Ishikawa (cell line): ENCODE data around the gene SMIM35.

Experiments used
- CEBPB ChIP-seq: IDR thresholded peaks from 2 replicates; pipeline ENCODE4 v1.6.1; 2012
- CREB1 ChIP-seq: IDR thresholded peaks from 2 replicates; pipeline ENCODE4 v1.6.1; 2012; ENCODE audit warnings: low read depth
- EGR1 ChIP-seq: IDR thresholded peaks from 2 replicates; pipeline ENCODE4 v1.6.1; 2012
- EP300 ChIP-seq: IDR thresholded peaks from 2 replicates; pipeline ENCODE4 v1.6.1; 2012; ENCODE audit warnings: borderline replicate concordance
- FOXM1 ChIP-seq: IDR thresholded peaks from 2 replicates; pipeline ENCODE4 v1.6.1; 2012; ENCODE audit warnings: low read depth, borderline replicate concordance
- NFIC ChIP-seq: IDR thresholded peaks from 2 replicates; pipeline ENCODE4 v1.6.1; 2012
- RAD21 ChIP-seq: IDR thresholded peaks from 2 replicates; pipeline ENCODE4 v1.6.1; 2012; ENCODE audit warnings: low read depth
- REST ChIP-seq: IDR thresholded peaks from 2 replicates; pipeline ENCODE4 v1.6.1; 2012; ENCODE audit warnings: low read depth, mild to moderate bottlenecking
- TAF1 ChIP-seq: IDR thresholded peaks from 2 replicates; pipeline ENCODE4 v1.6.1; 2012; ENCODE audit warnings: low read depth, mild to moderate bottlenecking
- TCF12 ChIP-seq: IDR thresholded peaks from 2 replicates; pipeline ENCODE4 v1.6.1; 2012; ENCODE audit warnings: low read depth
- TEAD4 ChIP-seq: IDR thresholded peaks from 2 replicates; pipeline ENCODE4 v1.6.1; 2012
- YY1 ChIP-seq: IDR thresholded peaks from 2 replicates; pipeline ENCODE4 v1.6.1; 2012; ENCODE audit warnings: low read depth
- ZBTB7A ChIP-seq: IDR thresholded peaks from 2 replicates; pipeline ENCODE4 v1.6.1; 2012; ENCODE audit warnings: low read depth
- TF ChIP-seq, protein P1 (sequence below): IDR thresholded peaks from 2 replicates; pipeline ENCODE4 v1.6.1; 2012
- TF ChIP-seq, protein P2 (sequence below): IDR thresholded peaks from 2 replicates; pipeline ENCODE4 v1.6.1; 2012

The SMIM35 gene

DNA sequence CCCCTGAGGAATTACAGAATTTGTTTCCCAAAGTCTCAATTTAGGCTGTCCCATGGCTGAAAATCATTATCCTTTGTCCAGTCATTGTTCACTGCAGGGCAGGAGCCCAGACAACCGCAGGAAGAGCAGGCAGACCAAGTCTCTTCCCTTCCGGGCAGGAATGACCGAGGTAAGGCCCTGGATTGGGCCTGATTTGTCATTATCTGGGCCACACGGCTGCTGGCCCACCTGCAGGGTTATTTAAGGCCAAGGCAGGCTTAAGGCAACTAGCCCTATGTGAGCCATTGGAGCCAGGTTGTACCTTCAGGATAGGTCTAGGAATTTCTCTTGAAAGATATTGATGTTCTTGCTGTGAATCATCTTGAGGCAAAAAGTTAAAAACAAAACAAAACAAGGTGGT lies 110.3 kb downstream of the SMIM35 start:
- TF ChIP-seq, protein P1, sequence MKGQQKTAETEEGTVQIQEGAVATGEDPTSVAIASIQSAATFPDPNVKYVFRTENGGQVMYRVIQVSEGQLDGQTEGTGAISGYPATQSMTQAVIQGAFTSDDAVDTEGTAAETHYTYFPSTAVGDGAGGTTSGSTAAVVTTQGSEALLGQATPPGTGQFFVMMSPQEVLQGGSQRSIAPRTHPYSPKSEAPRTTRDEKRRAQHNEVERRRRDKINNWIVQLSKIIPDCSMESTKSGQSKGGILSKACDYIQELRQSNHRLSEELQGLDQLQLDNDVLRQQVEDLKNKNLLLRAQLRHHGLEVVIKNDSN = no peak
- TF ChIP-seq CEBPB (no peak), NFIC (no peak), REST (no peak), ZBTB7A (no peak), FOXM1 (no peak), YY1 (no peak), EP300 (no peak), CREB1 (no peak)
- TF ChIP-seq, protein P2, sequence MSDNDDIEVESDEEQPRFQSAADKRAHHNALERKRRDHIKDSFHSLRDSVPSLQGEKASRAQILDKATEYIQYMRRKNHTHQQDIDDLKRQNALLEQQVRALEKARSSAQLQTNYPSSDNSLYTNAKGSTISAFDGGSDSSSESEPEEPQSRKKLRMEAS = no peak

DNA sequence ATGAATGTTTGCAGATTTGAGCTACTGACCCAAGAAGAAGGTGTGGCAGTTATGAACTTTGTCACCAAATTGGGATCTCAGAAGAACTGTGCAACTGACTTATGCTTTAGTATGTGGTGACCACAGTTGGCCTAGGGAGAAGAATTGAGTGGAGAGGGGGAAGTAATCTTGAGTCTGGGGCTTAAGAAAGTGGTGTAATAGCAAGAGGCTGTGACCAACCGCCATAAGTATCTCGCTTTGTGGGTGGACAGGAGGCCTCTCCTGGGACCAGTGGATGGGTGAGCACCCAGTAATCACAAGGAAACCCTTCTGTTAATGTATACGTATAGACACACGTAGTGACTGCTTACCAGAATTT lies 113.3 kb downstream of the SMIM35 start:
- TF ChIP-seq EGR1 (no peak), RAD21 (no peak), REST (no peak), CEBPB (no peak), TCF12 (no peak)

DNA sequence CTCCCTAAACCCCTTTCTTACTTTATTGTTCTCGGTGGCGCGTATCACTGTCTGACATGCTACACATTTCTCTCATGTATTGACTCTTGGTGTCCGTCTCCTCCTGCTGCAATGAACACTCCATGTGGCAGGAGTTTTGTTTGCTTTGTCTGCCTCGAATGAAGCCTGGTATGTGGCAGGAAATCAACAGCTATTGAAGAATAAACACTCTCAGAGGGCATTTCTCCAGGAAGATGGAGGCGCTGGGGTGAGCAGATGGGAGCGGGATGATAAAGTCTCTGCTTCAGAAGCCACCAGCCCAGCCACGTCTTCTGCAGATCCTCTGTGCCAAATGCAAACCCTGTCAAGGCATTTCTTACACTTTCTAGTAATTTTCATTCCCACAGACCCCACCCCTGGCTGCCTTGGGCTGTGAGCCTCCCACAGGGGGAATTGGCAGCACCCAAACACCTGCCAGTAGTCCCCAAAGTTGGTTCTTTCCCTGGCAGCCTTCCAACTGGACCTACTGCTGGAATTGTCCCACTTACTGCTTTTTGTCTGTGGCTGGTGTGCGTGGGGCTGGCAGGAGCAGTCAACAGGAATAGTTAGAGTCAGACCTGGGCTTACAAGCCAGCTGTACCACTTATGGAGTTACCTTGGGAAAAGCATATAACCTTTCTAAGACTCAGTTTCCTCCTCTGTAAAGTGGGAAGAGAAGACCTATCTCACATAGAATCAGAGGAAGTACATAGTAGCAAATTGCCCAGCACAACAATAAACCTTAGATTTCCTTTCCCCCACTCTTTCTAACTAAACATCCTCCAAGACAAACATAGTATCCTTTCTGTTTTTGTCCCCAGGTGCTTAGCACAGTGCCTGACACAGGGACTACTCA lies 113.9 kb downstream of the SMIM35 start:
- TF ChIP-seq EGR1 = no peak
- no peak for TF ChIP-seq YY1
- TF ChIP-seq REST = no peak
- TF ChIP-seq EP300 = no peak
- no peak for TF ChIP-seq TCF12
- TF ChIP-seq, protein P1 = no peak
- no peak for TF ChIP-seq NFIC
- TF ChIP-seq TAF1 = no peak
- no peak for TF ChIP-seq TEAD4
- no peak for TF ChIP-seq FOXM1
- no peak for TF ChIP-seq CEBPB
- no peak for TF ChIP-seq ZBTB7A
- no peak for TF ChIP-seq RAD21
- TF ChIP-seq, protein P2 = no peak

GRCh38 chr11:117972044-117972443 lies 114.7 kb downstream of the SMIM35 start:
- TF ChIP-seq CEBPB = no peak
- no peak for TF ChIP-seq RAD21
- no peak for TF ChIP-seq EGR1
- no peak for TF ChIP-seq TCF12
- TF ChIP-seq NFIC = no peak
- no peak for TF ChIP-seq EP300
- no peak for TF ChIP-seq YY1
- TF ChIP-seq, protein P1 = no peak
- no peak for TF ChIP-seq CREB1
- no peak for TF ChIP-seq TEAD4
